ENCODE data around the gene TLN1. TPM values are rescaled to one million over a fixed set of nuclear protein-coding genes. Genes with fewer than 3 reads are reported as not detected.

The TLN1 gene
- total and polyA plus RNA-seq, 11 donors = 152 to 373 (median 257) TPM

- ATAC-seq (no peak), DNase-seq (no peak)
- intact Hi-C loops (cut with DNase I) = loop anchor here in 1 of 10 donors (5.0 kb wide), 1 partner anchor 58 kb away; no protein-coding TSS in a partner anchor
Measured at GRCh38 chr9:35669331-35670145, 62.5 kb downstream of the TLN1 start.

GRCh38 chr9:35667939-35668338, 64.1 kb downstream of the TLN1 start:
- Histone ChIP-seq H3K4me1 (peaks cover 0 to 19% (median 10%) of the 10 kb centered on the region in 12 donors), H3K4me3 (no peak overlapping the region), H3K27me3 (no peaks in the 10 kb centered on the region), H3K27ac (no peak overlapping the region), H3K9me3 (no peaks in the 10 kb centered on the region), H3K36me3 (no peaks in the 10 kb centered on the region)
- 87 to 97% (median 96%) methylated on average over 3 of the region's 3 CpGs for WGBS, 4 donors
- no peak for DNase-seq
- intact Hi-C loops (cut with DNase I) = loop anchor here in 2 of 10 donors (2.0 to 5.0 kb wide), 2 partner anchors 19 to 59 kb away; no protein-coding TSS in a partner anchor
- TF ChIP-seq POLR2A (IDR thresholded peaks at IDR 0.05) = no peak
- TF ChIP-seq CTCF (IDR thresholded peaks at IDR 0.05) = no peak
- no peak for ATAC-seq

More at GRCh38 chr9:35669331-35670145, 62.5 kb downstream of the TLN1 start:
- TF ChIP-seq POLR2A (IDR thresholded peaks at IDR 0.05) (no peak), CTCF (IDR thresholded peaks at IDR 0.05) (no peak)
- WGBS, 4 donors = 69 to 82% (median 75%) methylated on average over 6 of the region's 6 CpGs
- Histone ChIP-seq H3K27me3 (no peaks in the 10 kb centered on the region), H3K36me3 (no peaks in the 10 kb centered on the region), H3K27ac (no peak overlapping the region), H3K9me3 (no peaks in the 10 kb centered on the region), H3K4me3 (no peak overlapping the region), H3K4me1 (peaks cover 0 to 21% (median 10%) of the 10 kb centered on the region in 12 donors)

GRCh38 chr9:35666549-35666948, 65.4 kb downstream of the TLN1 start:
- H3K4me1 ChIP-seq = peaks cover 0 to 32% (median 11%) of the 10 kb centered on the region in 12 donors
- intact Hi-C loops (cut with DNase I) = loop anchor here in 2 of 10 donors (2.0 to 5.0 kb wide), 2 partner anchors 20 to 61 kb away; no protein-coding TSS in a partner anchor
- no peak for TF ChIP-seq POLR2A (IDR thresholded peaks at IDR 0.05)
- TF ChIP-seq CTCF (IDR thresholded peaks at IDR 0.05) = no peak

GRCh38 chr9:35666045-35666444, 66.0 kb downstream of the TLN1 start:
- intact Hi-C loops (cut with DNase I) = loop anchor here in 2 of 10 donors (2.0 to 5.0 kb wide), 2 partner anchors 21 to 61 kb away; no protein-coding TSS in a partner anchor
- ATAC-seq = no peak

More at GRCh38 chr9:35666549-35666948, 65.4 kb downstream of the TLN1 start:
- no peak for ATAC-seq
- no peak overlapping the region for H3K4me3 ChIP-seq
- H3K27me3 ChIP-seq = no peaks in the 10 kb centered on the region
- 87 to 93% (median 91%) methylated on average over 5 of the region's 5 CpGs for WGBS, 4 donors
- H3K27ac ChIP-seq = no peak overlapping the region
- DNase-seq = no peak
- H3K36me3 ChIP-seq = peaks cover 0 to 5% (median 2%) of the 10 kb centered on the region in 9 donors
- no peaks in the 10 kb centered on the region for H3K9me3 ChIP-seq

More at GRCh38 chr9:35666045-35666444, 66.0 kb downstream of the TLN1 start:
- Histone ChIP-seq H3K27me3 (no peaks in the 10 kb centered on the region), H3K27ac (no peak overlapping the region), H3K36me3 (peaks cover 0 to 10% (median 6%) of the 10 kb centered on the region in 9 donors), H3K4me3 (no peak overlapping the region), H3K9me3 (no peaks in the 10 kb centered on the region), H3K4me1 (peaks cover 0 to 37% (median 15%) of the 10 kb centered on the region in 12 donors)
- TF ChIP-seq POLR2A (IDR thresholded peaks at IDR 0.05) (no peak), CTCF (IDR thresholded peaks at IDR 0.05) (no peak)
- no peak for DNase-seq
- 67 to 74% (median 68%) methylated on average over 1 of the region's 1 CpG for WGBS, 4 donors

Data from heart left ventricle (tissue), 16 donors.